ENCODE measurements around the gene CSHL1.

DNA sequence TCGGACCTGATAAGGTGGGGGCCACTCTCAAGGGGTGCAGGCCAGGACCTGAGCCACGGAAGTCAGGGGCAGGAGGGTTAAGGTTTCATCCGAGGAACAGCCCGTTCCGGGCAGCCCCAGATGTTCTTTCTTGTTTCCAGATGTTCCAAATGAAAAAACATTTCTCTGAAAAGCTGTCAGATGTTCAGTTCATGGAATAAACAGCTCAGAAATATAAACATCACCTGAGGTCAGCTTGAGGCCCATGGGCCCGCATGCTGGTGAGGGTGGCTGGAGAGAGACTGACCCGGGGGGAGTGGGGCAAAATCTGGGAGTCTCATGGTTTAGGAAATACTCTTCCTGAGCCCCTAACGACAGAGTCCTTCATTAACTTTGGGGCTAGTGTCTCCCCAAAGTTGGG is 22.5 kb upstream of the CSHL1 start:
- TF ChIP-seq, protein P1, sequence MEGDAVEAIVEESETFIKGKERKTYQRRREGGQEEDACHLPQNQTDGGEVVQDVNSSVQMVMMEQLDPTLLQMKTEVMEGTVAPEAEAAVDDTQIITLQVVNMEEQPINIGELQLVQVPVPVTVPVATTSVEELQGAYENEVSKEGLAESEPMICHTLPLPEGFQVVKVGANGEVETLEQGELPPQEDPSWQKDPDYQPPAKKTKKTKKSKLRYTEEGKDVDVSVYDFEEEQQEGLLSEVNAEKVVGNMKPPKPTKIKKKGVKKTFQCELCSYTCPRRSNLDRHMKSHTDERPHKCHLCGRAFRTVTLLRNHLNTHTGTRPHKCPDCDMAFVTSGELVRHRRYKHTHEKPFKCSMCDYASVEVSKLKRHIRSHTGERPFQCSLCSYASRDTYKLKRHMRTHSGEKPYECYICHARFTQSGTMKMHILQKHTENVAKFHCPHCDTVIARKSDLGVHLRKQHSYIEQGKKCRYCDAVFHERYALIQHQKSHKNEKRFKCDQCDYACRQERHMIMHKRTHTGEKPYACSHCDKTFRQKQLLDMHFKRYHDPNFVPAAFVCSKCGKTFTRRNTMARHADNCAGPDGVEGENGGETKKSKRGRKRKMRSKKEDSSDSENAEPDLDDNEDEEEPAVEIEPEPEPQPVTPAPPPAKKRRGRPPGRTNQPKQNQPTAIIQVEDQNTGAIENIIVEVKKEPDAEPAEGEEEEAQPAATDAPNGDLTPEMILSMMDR (IDR thresholded peaks at IDR 0.05; ENCODE audit: low read depth, low read length, poor library complexity, severe bottlenecking), result no peak
- no peak for TF ChIP-seq EZH2phosphoT487 (IDR thresholded peaks at IDR 0.05; ENCODE audit: borderline replicate concordance, low read length)

All from DOHH2 (cell line).